A549 (cell line): Measurements from ENCODE around the gene ASF1B. TPM values are rescaled to one million over a fixed set of nuclear protein-coding genes. Genes with fewer than 3 reads are reported as not detected.
A peak's percentile ranks its signal among the peaks of the same experiment; 100 is the strongest.

Experiments used
- ATAC-seq, 2 experiments: fragments of 200-7000 bp in 1 of 2; fragments of >200 bp in 1 of 2; cut with Nextera tagmentation in 1 of 2; cut with Tn5 transposase in 1 of 2; 3 replicates each; pipeline versions ENCODE4 v1.8.0 to v1.9.1; 2018 to 2020; ENCODE audit warnings: mild to moderate bottlenecking in 1 of 2, moderate library complexity in 1 of 2
- CTCF ChIA-PET: fragments of 300-600 bp; sonication (Branson Sonifier 250); formaldehyde crosslinking; extraction: SDS; loops from one replicate; lab custom pipeline; 2021; ENCODE audit warnings: antibody characterized with exemption, inconsistent platforms; lab: Yijun Ruan, JAX
- POLR2A ChIA-PET: fragments of 350-600 bp; formaldehyde crosslinking; extraction: SDS; loops from one replicate; lab custom pipeline; 2021; ENCODE audit warnings: antibody characterized with exemption, inconsistent platforms; lab: Yijun Ruan, JAX
- DNase-seq, 2 experiments: peaks; one replicate each; pipeline versions ENCODE4 v3.0.0 to v3.0.0-alpha.2; 2011 to 2016; ENCODE audit warnings: low read depth in 1 of 2, low spot score in 1 of 2
- FAIRE-seq: peaks from 2 replicates; lab custom pipeline; 2011; peaks lifted over from hg19 to GRCh38; lab: Jason Lieb, UNC
- H3K27ac ChIP-seq, 2 experiments: fragments of >200 bp; sonication (Bioruptor Twin); formaldehyde crosslinking; 3 replicates each; pipeline ENCODE4 v1.5.1; 2016 to 2017
- H3K4me1 ChIP-seq: fragments of >200 bp; sonication (Bioruptor Twin); formaldehyde crosslinking; 3 replicates; pipeline ENCODE4 v1.6.1; 2016
- H3K4me2 ChIP-seq: fragments of >200 bp; sonication (Bioruptor Twin); formaldehyde crosslinking; 3 replicates; pipeline ENCODE4 v1.6.1; 2016
- H3K4me3 ChIP-seq: fragments of >200 bp; sonication (Bioruptor Twin); formaldehyde crosslinking; 3 replicates; pipeline ENCODE4 v1.5.1; 2016
- H3K9me3 ChIP-seq: fragments of >200 bp; sonication (Bioruptor Twin); formaldehyde crosslinking; 3 replicates; pipeline ENCODE4 v1.6.1; 2016
- BCL3 ChIP-seq: fragments of >200 bp; sonication (Bioruptor Twin); formaldehyde crosslinking; IDR thresholded peaks from 3 replicates; pipeline ENCODE4 v1.6.1; 2016
- CHD2 ChIP-seq: fragments of 150-350 bp; IDR thresholded peaks from 2 replicates; pipeline ENCODE4 v1.6.1; 2014; ENCODE audit warnings: low read length; ENCODE audit not compliant: partially characterized antibody
- CHD4 ChIP-seq: fragments of 200-600 bp; sonication (generic); IDR thresholded peaks from 2 replicates; pipeline ENCODE4 v1.6.1; 2016; ENCODE audit warnings: antibody characterized with exemption, mild to moderate bottlenecking, borderline replicate concordance
- EHF ChIP-seq: fragments of 250-450 bp; sonication (Bioruptor Pico); IDR thresholded peaks from 2 replicates; pipeline ENCODE4 v1.5.0; 2020; ENCODE audit warnings: mild to moderate bottlenecking
- ELK1 ChIP-seq: fragments of 150-350 bp; IDR thresholded peaks from 2 replicates; pipeline ENCODE4 v1.6.1; 2014; ENCODE audit warnings: low read depth, mild to moderate bottlenecking, low read length
- FOSB ChIP-seq: fragments of 250-450 bp; sonication (Bioruptor Pico); IDR thresholded peaks from 2 replicates; pipeline ENCODE4 v1.5.0; 2020; ENCODE audit warnings: mild to moderate bottlenecking, moderate library complexity
- FOXS1 ChIP-seq: fragments of 250-450 bp; sonication (Bioruptor Pico); IDR thresholded peaks from 2 replicates; pipeline ENCODE4 v1.5.0; 2020; ENCODE audit warnings: mild to moderate bottlenecking, moderate library complexity
- HES2 ChIP-seq: fragments of >200 bp; sonication (Bioruptor Twin); formaldehyde crosslinking; IDR thresholded peaks from 2 replicates; pipeline ENCODE4 v1.6.1; 2016
- HEYL ChIP-seq: fragments of 250-450 bp; sonication (Bioruptor Pico); IDR thresholded peaks from 2 replicates; pipeline ENCODE4 v1.8.0; 2021; ENCODE audit warnings: mild to moderate bottlenecking, moderate library complexity
- HMGXB4 ChIP-seq: fragments of 250-450 bp; sonication (Bioruptor Pico); IDR thresholded peaks from 2 replicates; pipeline ENCODE4 v1.5.0; 2021; ENCODE audit warnings: mild to moderate bottlenecking, moderate library complexity, borderline replicate concordance
- HOXB13 ChIP-seq: fragments of 250-450 bp; sonication (Bioruptor Pico); IDR thresholded peaks from 2 replicates; pipeline ENCODE4 v1.5.0; 2020; ENCODE audit warnings: low read depth, mild to moderate bottlenecking, moderate library complexity
- HOXB5 ChIP-seq: fragments of 250-450 bp; sonication (Bioruptor Pico); IDR thresholded peaks from 2 replicates; pipeline ENCODE4 v1.5.0; 2020; ENCODE audit warnings: mild to moderate bottlenecking, moderate library complexity
- KDM1A ChIP-seq: fragments of 200-600 bp; sonication (generic); IDR thresholded peaks from 2 replicates; pipeline ENCODE4 v1.6.1; 2016; ENCODE audit warnings: low read depth, mild to moderate bottlenecking
- NPAS2 ChIP-seq: fragments of 250-450 bp; sonication (Bioruptor Pico); IDR thresholded peaks from 2 replicates; pipeline ENCODE4 v1.8.0; 2022; ENCODE audit warnings: mild to moderate bottlenecking, moderate library complexity, borderline replicate concordance
- POLR2A ChIP-seq: IDR thresholded peaks from 2 replicates; pipeline ENCODE4 v1.6.1; 2012; ENCODE audit warnings: mild to moderate bottlenecking, low read length
- POLR2AphosphoS2 ChIP-seq: conservative IDR thresholded peaks from 2 replicates; pipeline ENCODE4 v1.6.1; 2012; ENCODE audit warnings: low read length, improper control_type of control experiment, inconsistent platforms
- RCOR1 ChIP-seq: fragments of 150-350 bp; IDR thresholded peaks from 2 replicates; pipeline ENCODE4 v1.6.1; 2014; ENCODE audit warnings: antibody characterized with exemption, low read length, low read depth
- REST ChIP-seq: fragments of 200-600 bp; sonication (generic); IDR thresholded peaks from 2 replicates; pipeline ENCODE4 v1.6.1; 2016; ENCODE audit warnings: antibody characterized with exemption, mild to moderate bottlenecking, moderate library complexity
- RFX5 ChIP-seq: fragments of 450-650 bp; IDR thresholded peaks from 2 replicates; pipeline ENCODE4 v1.7.1; 2014; ENCODE audit warnings: antibody characterized with exemption, mild to moderate bottlenecking, moderate library complexity
- SMC3 ChIP-seq: fragments of >200 bp; sonication (Bioruptor Twin); formaldehyde crosslinking; IDR thresholded peaks from 3 replicates; pipeline ENCODE4 v1.6.1; 2018; ENCODE audit warnings: inconsistent platforms
- SREBF2 ChIP-seq: fragments of 450-650 bp; IDR thresholded peaks from 2 replicates; pipeline ENCODE4 v1.6.1; 2014; ENCODE audit warnings: mild to moderate bottlenecking, moderate library complexity
- TP53 ChIP-seq: fragments of 250-450 bp; sonication (Bioruptor Pico); IDR thresholded peaks from 2 replicates; pipeline ENCODE4 v1.5.0; 2021; ENCODE audit warnings: mild to moderate bottlenecking, moderate library complexity
- USF2 ChIP-seq: fragments of 450-650 bp; IDR thresholded peaks from 2 replicates; pipeline ENCODE4 v1.6.1; 2014; ENCODE audit warnings: antibody characterized with exemption
- ZFP36 ChIP-seq: fragments of 450-650 bp; IDR thresholded peaks from 2 replicates; pipeline ENCODE4 v1.6.1; 2014; ENCODE audit warnings: borderline replicate concordance; ENCODE audit not compliant: partially characterized antibody
- ZSCAN20 ChIP-seq: fragments of 250-450 bp; sonication (Bioruptor Pico); IDR thresholded peaks from 2 replicates; pipeline ENCODE4 v1.8.0; 2022; ENCODE audit warnings: mild to moderate bottlenecking, moderate library complexity
- WGBS: methylation state at CpG from one replicate; pipeline ENCODE4 v1.1.6; 2017; ENCODE audit errors: missing lambda C conversion rate; 5-methylcytosine and 5-hydroxymethylcytosine counted together
- polyA plus RNA-seq, 4 experiments: library from polyadenylated mRNA; depleted of rRNA in 3 of 4; stranded (reverse); fragments of >200 nt; fragmentation: RNase III in 1 of 4; extraction: RNeasy Plus Mini Kit Qiagen cat#74134 plus additional on column Dnase treatment in 1 of 4; gene quantifications; 2 replicates in 3 of 4; 3 replicates in 1 of 4; pipeline ENCODE4 v1.2.3, GENCODE V29; 2011 to 2017

The ASF1B gene
- polyA plus RNA-seq, 2 of the 4 experiments (the other 2 are of a cell fraction): 12.1 to 46.2 TPM

GRCh38 chr19:14089412-14089661 is 47.1 kb downstream of the ASF1B start:
- 0 out of 3 replicates have a peak, but pooled peaks cover 4% of the 10 kb centered on the region for H3K4me1 ChIP-seq
- ATAC-seq: no peak
- TF ChIP-seq SMC3 (no peak), ELK1 (no peak), TP53 (CRISPR knock-in tag) (no peak), POLR2A (no peak), KDM1A (no peak), CHD2 (no peak), HEYL (CRISPR knock-in tag) (no peak), REST (no peak), HOXB5 (CRISPR knock-in tag) (no peak), POLR2AphosphoS2 (no peak), CHD4 (no peak), RCOR1 (no peak), BCL3 (no peak), FOXS1 (CRISPR knock-in tag) (no peak), EHF (CRISPR knock-in tag) (no peak), RFX5 (no peak), SREBF2 (no peak), NPAS2 (CRISPR knock-in tag) (no peak)
- TF ChIP-seq, all 56 proteins: peak for 0
- ChIA-PET POLR2A (no interaction called here), CTCF (interaction anchor here (0.6 to 1.7 kb wide), 7 partner anchors 15 to 113 kb away, joined by 3 to 6 read pairs (median 3); partner anchors contain the start of genes ASF1B and MISP3)
- 45% methylated on average over 13 of the region's 16 CpGs for WGBS
- Histone ChIP-seq H3K9me3 (peaks cover 11% of the 10 kb centered on the region), H3K27ac (peak overlapping the region; percentile 99), H3K4me2 (peak overlapping the region; percentile 76), H3K4me3 (peak overlapping the region; percentile 87)
- FAIRE-seq (no peak), DNase-seq (peak in 1 of 2 experiments; percentile 29)

GRCh38 chr19:14088634-14089411 is 47.6 kb downstream of the ASF1B start:
- CTCF ChIA-PET: interaction anchor here (0.6 to 1.7 kb wide), 7 partner anchors 15 to 114 kb away, joined by 3 to 6 read pairs (median 3); partner anchors contain the start of genes ASF1B and MISP3
- FAIRE-seq (no peak), DNase-seq (no peak), ATAC-seq (no peak)
- H3K9me3 ChIP-seq: peaks cover 11% of the 10 kb centered on the region
- POLR2A ChIA-PET: no interaction called here
- TF ChIP-seq HOXB13 (CRISPR knock-in tag) (no peak), POLR2AphosphoS2 (no peak), ZSCAN20 (CRISPR knock-in tag) (no peak), POLR2A (no peak), CHD2 (no peak), FOSB (no peak), HMGXB4 (CRISPR knock-in tag) (no peak), USF2 (no peak), CHD4 (no peak), RFX5 (no peak), HES2 (no peak), ZFP36 (no peak), KDM1A (no peak)
- H3K4me1 ChIP-seq: 0 out of 3 replicates have a peak, but pooled peaks cover 4% of the 10 kb centered on the region
- H3K27ac ChIP-seq: peak overlapping the region in 1 of 2 experiments; percentile 99; a peak in 4 of 6 replicates
- WGBS: 90% methylated on average over 21 of the region's 30 CpGs
- H3K4me2 ChIP-seq: peak overlapping the region; percentile 76
- H3K4me3 ChIP-seq: peak overlapping the region; percentile 87
